ENCODE measurements around the gene PRIM1.

DNA sequence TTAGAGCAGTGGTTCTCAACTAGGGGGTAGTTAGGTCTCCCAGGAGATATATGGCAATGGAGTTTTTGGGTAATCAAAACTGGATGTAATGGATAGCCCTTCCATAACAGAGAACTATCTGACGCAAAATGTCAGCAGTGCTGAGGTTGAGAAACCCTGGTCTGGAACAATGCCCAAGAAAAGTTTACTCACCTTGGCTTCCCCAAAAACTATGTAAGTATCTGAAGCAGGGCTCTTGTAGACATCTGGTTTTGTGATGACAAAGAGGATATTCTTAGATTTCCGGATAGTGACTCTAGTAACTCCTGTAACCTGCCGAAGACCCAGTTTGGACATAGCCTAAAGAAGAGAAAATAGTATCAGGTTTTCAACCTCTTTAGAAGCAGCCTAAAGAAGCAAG, 38.8 kb downstream of the PRIM1 start:
- TF ChIP-seq RARB (CRISPR knock-in tag; IDR thresholded peaks at IDR 0.05) (no peak), ARNTL (CRISPR knock-in tag; IDR thresholded peaks at IDR 0.05; ENCODE audit: borderline replicate concordance, low read depth) (no peak), TCF4 (CRISPR knock-in tag; IDR thresholded peaks at IDR 0.05; ENCODE audit: borderline replicate concordance) (no peak), ESRRG (CRISPR knock-in tag; IDR thresholded peaks at IDR 0.05) (no peak), TOX (CRISPR knock-in tag; IDR thresholded peaks at IDR 0.05; ENCODE audit: borderline replicate concordance) (no peak), ZC3H10 (CRISPR knock-in tag; IDR thresholded peaks at IDR 0.05) (no peak)
- TF ChIP-seq, protein P1, sequence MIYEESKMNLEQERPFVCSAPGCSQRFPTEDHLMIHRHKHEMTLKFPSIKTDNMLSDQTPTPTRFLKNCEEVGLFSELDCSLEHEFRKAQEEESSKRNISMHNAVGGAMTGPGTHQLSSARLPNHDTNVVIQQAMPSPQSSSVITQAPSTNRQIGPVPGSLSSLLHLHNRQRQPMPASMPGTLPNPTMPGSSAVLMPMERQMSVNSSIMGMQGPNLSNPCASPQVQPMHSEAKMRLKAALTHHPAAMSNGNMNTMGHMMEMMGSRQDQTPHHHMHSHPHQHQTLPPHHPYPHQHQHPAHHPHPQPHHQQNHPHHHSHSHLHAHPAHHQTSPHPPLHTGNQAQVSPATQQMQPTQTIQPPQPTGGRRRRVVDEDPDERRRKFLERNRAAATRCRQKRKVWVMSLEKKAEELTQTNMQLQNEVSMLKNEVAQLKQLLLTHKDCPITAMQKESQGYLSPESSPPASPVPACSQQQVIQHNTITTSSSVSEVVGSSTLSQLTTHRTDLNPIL (CRISPR knock-in tag; IDR thresholded peaks at IDR 0.05; ENCODE audit: low read depth), result no peak
